IMR-90 (cell line): ENCODE results near the gene CEBPZ. TPM values are rescaled to one million over a fixed set of nuclear protein-coding genes. Genes with fewer than 3 reads are reported as not detected.

Experiments used
- ATAC-seq: fragments of 200-7000 bp; cut with Tn5 transposase; 2 replicates; pipeline ENCODE4 v1.9.1; 2020; ENCODE audit warnings: low read depth, mild to moderate bottlenecking, moderate library complexity
- BruUV-seq: library from RNA; stranded (reverse); fragments of 400-500 nt; replicated peaks from 2 replicates; lab custom pipeline; 2021; lab: Mats Ljungman, UMichigan
- CTCF ChIA-PET: fragments of 300-600 bp; formaldehyde crosslinking; extraction: SDS; loops from one replicate; lab custom pipeline; 2021; ENCODE audit warnings: antibody characterized with exemption; lab: Yijun Ruan, JAX
- POLR2A ChIA-PET: fragments of 300-600 bp; sonication (Branson Sonifier 250); formaldehyde crosslinking; loops from one replicate; lab custom pipeline; 2022; ENCODE audit warnings: antibody characterized with exemption; ENCODE audit not compliant: unreplicated experiment; lab: Charles Lee
- DNase-seq: peaks from one replicate; pipeline ENCODE4 v3.0.0; 2013
- H2AFZ ChIP-seq: replicated peaks from 2 replicates; pipeline ENCODE3; 2013; ENCODE audit warnings: low read length, mild to moderate bottlenecking; ENCODE audit not compliant: poor library complexity
- H2AK5ac ChIP-seq: 2 replicates; pipeline ENCODE4 v1.6.1; 2013; ENCODE audit warnings: low read depth, low read length, inconsistent platforms
- H2AK9ac ChIP-seq: replicated peaks from 2 replicates; pipeline ENCODE3; 2013; ENCODE audit warnings: mild to moderate bottlenecking, low read depth, low read length, moderate library complexity; ENCODE audit not compliant: poor library complexity
- H2BK120ac ChIP-seq: 2 replicates; pipeline ENCODE4 v1.6.1; 2013; ENCODE audit warnings: low read depth, low read length, inconsistent platforms
- H2BK15ac ChIP-seq: 3 replicates; pipeline ENCODE4 v1.6.1; 2013; ENCODE audit warnings: low read depth, low read length, inconsistent platforms
- H2BK20ac ChIP-seq: 2 replicates; pipeline ENCODE4 v1.6.1; 2013; ENCODE audit warnings: low read depth, mild to moderate bottlenecking, inconsistent platforms, low read length, moderate library complexity
- H2BK5ac ChIP-seq: 2 replicates; pipeline ENCODE4 v1.6.1; 2013; ENCODE audit warnings: mild to moderate bottlenecking, low read depth, low read length, inconsistent platforms; ENCODE audit not compliant: poor library complexity, severe bottlenecking
- H3K14ac ChIP-seq: replicated peaks from 2 replicates; pipeline ENCODE4 v1.6.1; 2013; ENCODE audit warnings: low read depth, low read length, inconsistent platforms
- H3K18ac ChIP-seq: 2 replicates; pipeline ENCODE4 v1.6.1; 2013; ENCODE audit warnings: low read depth, low read length, control low read depth
- H3K23ac ChIP-seq: 2 replicates; pipeline ENCODE4 v1.6.1; 2013; ENCODE audit warnings: low read depth, low read length, inconsistent platforms
- H3K27ac ChIP-seq: 2 replicates; pipeline ENCODE4 v1.5.1; 2013; ENCODE audit warnings: mild to moderate bottlenecking, control low read depth, low read length; ENCODE audit not compliant: insufficient read depth
- H3K27me3 ChIP-seq: 2 replicates; pipeline ENCODE4 v1.6.1; 2013; ENCODE audit warnings: low read length; ENCODE audit not compliant: control insufficient read depth, insufficient read depth
- H3K36me3 ChIP-seq: 2 replicates; pipeline ENCODE4 v1.6.1; 2013; ENCODE audit warnings: low read length, mixed read lengths; ENCODE audit not compliant: control insufficient read depth, insufficient read depth
- H3K4ac ChIP-seq: 2 replicates; pipeline ENCODE4 v1.6.1; 2013; ENCODE audit warnings: low read depth, low read length, inconsistent platforms
- H3K4me1 ChIP-seq: 2 replicates; pipeline ENCODE4 v1.6.1; 2013; ENCODE audit warnings: low read length, mixed read lengths; ENCODE audit not compliant: control insufficient read depth, insufficient read depth
- H3K4me2 ChIP-seq: 2 replicates; pipeline ENCODE4 v1.6.1; 2013; ENCODE audit warnings: low read depth, mild to moderate bottlenecking, control low read depth, low read length, moderate library complexity
- H3K4me3 ChIP-seq: 2 replicates; pipeline ENCODE4 v1.5.1; 2013; ENCODE audit warnings: low read depth, mild to moderate bottlenecking, control low read depth, low read length, moderate library complexity; ENCODE audit not compliant: insufficient read depth
- H3K56ac ChIP-seq: 2 replicates; pipeline ENCODE4 v1.6.1; 2013; ENCODE audit warnings: low read length, inconsistent platforms; ENCODE audit not compliant: insufficient read depth; ENCODE audit errors: extremely low read depth
- H3K79me1 ChIP-seq, 2 experiments: 2 replicates each; pipeline ENCODE4 v1.6.1; 2013; ENCODE audit warnings: low read length in 2 of 2, inconsistent platforms in 1 of 2, low read depth in 1 of 2
- H3K9ac ChIP-seq: 2 replicates; pipeline ENCODE4 v1.6.1; 2013; ENCODE audit warnings: low read depth, low read length, control low read depth
- H3K9me1 ChIP-seq: 2 replicates; pipeline ENCODE4 v1.6.1; 2013; ENCODE audit warnings: low read length, inconsistent platforms; ENCODE audit not compliant: insufficient read depth
- H3K9me3 ChIP-seq: 2 replicates; pipeline ENCODE4 v1.6.1; 2013; ENCODE audit warnings: low read length; ENCODE audit not compliant: control insufficient read depth, insufficient read depth
- H4K20me1 ChIP-seq: 2 replicates; pipeline ENCODE4 v1.6.1; 2013; ENCODE audit warnings: low read length, inconsistent platforms; ENCODE audit not compliant: insufficient read depth
- H4K5ac ChIP-seq: 2 replicates; pipeline ENCODE4 v1.6.1; 2013; ENCODE audit warnings: mild to moderate bottlenecking, low read depth, low read length, control low read depth
- H4K8ac ChIP-seq, 2 experiments: 2 replicates each; pipeline ENCODE4 v1.6.1; 2013; ENCODE audit warnings: low read depth in 2 of 2, low read length in 2 of 2, control low read depth in 1 of 2, inconsistent platforms in 1 of 2
- H4K91ac ChIP-seq: 2 replicates; pipeline ENCODE4 v1.6.1; 2013; ENCODE audit warnings: low read depth, low read length, inconsistent platforms; ENCODE audit not compliant: insufficient read depth
- CEBPB ChIP-seq: IDR thresholded peaks from 2 replicates; pipeline ENCODE4 v1.6.1; 2012; ENCODE audit warnings: low read depth, low read length, improper control_type of control experiment
- FOS ChIP-seq: fragments of 150-350 bp; IDR thresholded peaks from 2 replicates; pipeline ENCODE4 v1.6.1; 2016; ENCODE audit warnings: low read depth, low read length
- MAFK ChIP-seq: IDR thresholded peaks from 2 replicates; pipeline ENCODE4 v1.6.1; 2012; ENCODE audit warnings: low read depth, low read length, improper control_type of control experiment
- MAZ ChIP-seq: IDR thresholded peaks from 2 replicates; pipeline ENCODE4 v1.6.1; 2012; ENCODE audit warnings: low read depth, mild to moderate bottlenecking, low read length, improper control_type of control experiment, moderate library complexity, borderline replicate concordance
- NFE2L2 ChIP-seq: fragments of 150-350 bp; IDR thresholded peaks from 2 replicates; pipeline ENCODE4 v1.6.1; 2016; ENCODE audit warnings: low read depth, mild to moderate bottlenecking, low read length
- POLR2A ChIP-seq: IDR thresholded peaks from 2 replicates; pipeline ENCODE4 v1.6.1; 2012; ENCODE audit warnings: mild to moderate bottlenecking, low read depth, low read length
- RAD21 ChIP-seq: IDR thresholded peaks from 2 replicates; pipeline ENCODE4 v1.6.1; 2012; ENCODE audit warnings: low read length, improper control_type of control experiment
- dilution Hi-C: fragments of 300-500 bp; cut with HindIII; formaldehyde crosslinking; loops from one replicate; pipeline ENCODE4 v1.14.3; 2018; ENCODE audit warnings: low sequenced_read_pairs; ENCODE audit not compliant: unreplicated experiment
- in situ Hi-C: fragments of 300-500 bp; cut with MboI; formaldehyde crosslinking; loops from 3 replicates; pipeline ENCODE4 v1.14.3; 2019; ENCODE audit warnings: low sequenced_read_pairs, inconsistent platforms, mixed read lengths
- intact Hi-C: fragments of 100-400 bp; cut with micrococcal nuclease; formaldehyde crosslinking; loops from 2 replicates; pipeline ENCODE4 v1.10.0; 2022
- polyA plus RNA-seq, 3 experiments: library from polyadenylated mRNA; depleted of rRNA; stranded (reverse); fragments of >200 nt; gene quantifications; 2 replicates each; pipeline ENCODE4 v1.2.3, GENCODE V29; 2012; ENCODE audit warnings: low replicate concordance in 1 of 3
- total RNA-seq: library from RNA; depleted of rRNA; stranded (reverse); fragments of >200 nt; gene quantifications from 2 replicates; pipeline ENCODE4 v1.2.3, GENCODE V29; 2012
- TF ChIP-seq, protein P1 (sequence below): fragments of 150-350 bp; IDR thresholded peaks from 2 replicates; pipeline ENCODE4 v1.6.1; 2016; ENCODE audit warnings: low read depth, mild to moderate bottlenecking, low read length, moderate library complexity, borderline replicate concordance
- TF ChIP-seq, protein P2 (sequence below): fragments of 150-350 bp; IDR thresholded peaks from 2 replicates; pipeline ENCODE4 v1.6.1; 2017; ENCODE audit warnings: mild to moderate bottlenecking, antibody characterized with exemption, low read length, low read depth

The CEBPZ gene
- total and polyA plus RNA-seq, 2 of the 4 experiments (the other 2 are of a cell fraction) = 9.4 to 33.3 TPM

DNA sequence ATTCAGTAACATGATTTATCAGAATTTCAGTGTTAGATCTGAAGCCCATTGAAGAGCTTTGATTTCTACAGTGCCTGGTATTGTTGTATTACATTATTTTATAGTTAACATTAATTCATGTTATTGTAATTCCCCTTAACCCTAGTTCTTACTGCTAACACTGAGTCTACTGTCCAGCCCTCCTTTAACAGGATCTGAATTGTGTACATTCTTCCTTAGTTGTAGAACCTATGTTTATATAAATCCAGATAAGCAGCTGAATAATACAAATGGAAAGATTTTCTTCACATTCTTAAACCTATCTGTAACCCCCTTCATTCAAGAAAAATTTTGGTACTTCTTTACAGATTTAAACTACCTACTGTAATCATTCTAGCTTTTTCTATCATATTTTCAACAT is 14.8 kb upstream of the CEBPZ start:
- Histone ChIP-seq H3K36me3 (peaks cover 28% of the 10 kb centered on the region), H3K27ac (peak overlapping the region; percentile 66; the same call in 1 of the 2 replicates), H3K79me1 (peaks cover 4 to 22% of the 10 kb centered on the region in 2 experiments; a peak in 3 of 4 replicates), H2AK5ac (0 out of 2 replicates have a peak overlapping the region, but pooled peaks have one; percentile 71), H3K4me2 (peak overlapping the region; percentile 19; the same call in 1 of the 2 replicates), H2AK9ac (no peak overlapping the region), H3K4me3 (no peak overlapping the region), H3K9me1 (peaks cover 12% of the 10 kb centered on the region), H3K14ac (peak overlapping the region; percentile 83), H3K9me3 (no peaks in the 10 kb centered on the region), H3K4me1 (peaks cover 6% of the 10 kb centered on the region; the same call in 1 of the 2 replicates), H4K20me1 (peaks cover 3% of the 10 kb centered on the region; the same call in 1 of the 2 replicates), H3K56ac (no peak overlapping the region), H3K23ac (peak overlapping the region; percentile 71; the same call in 1 of the 2 replicates), H4K5ac (no peak overlapping the region), H2AFZ (no peak overlapping the region), H3K27me3 (no peaks in the 10 kb centered on the region), H3K18ac (peak overlapping the region; percentile 34; the same call in 1 of the 2 replicates), H2BK20ac (peak overlapping the region; percentile 61; the same call in 1 of the 2 replicates), H2BK15ac (0 out of 3 replicates have a peak overlapping the region, but pooled peaks have one; percentile 26), H4K8ac (no peak overlapping the region; a peak in 1 of 4 replicates), H2BK5ac (peak overlapping the region; percentile 86), H2BK120ac (peak overlapping the region; percentile 51; the same call in 1 of the 2 replicates), H3K4ac (peak overlapping the region; percentile 46; the same call in 1 of the 2 replicates), H4K91ac (no peak overlapping the region), H3K9ac (no peak overlapping the region)
- dilution Hi-C loops (no loop called here), intact Hi-C loops (no loop called here), in situ Hi-C loops (no loop called here)
- ATAC-seq = peak; percentile 93
- TF ChIP-seq RAD21 = no peak
- TF ChIP-seq, protein P1, sequence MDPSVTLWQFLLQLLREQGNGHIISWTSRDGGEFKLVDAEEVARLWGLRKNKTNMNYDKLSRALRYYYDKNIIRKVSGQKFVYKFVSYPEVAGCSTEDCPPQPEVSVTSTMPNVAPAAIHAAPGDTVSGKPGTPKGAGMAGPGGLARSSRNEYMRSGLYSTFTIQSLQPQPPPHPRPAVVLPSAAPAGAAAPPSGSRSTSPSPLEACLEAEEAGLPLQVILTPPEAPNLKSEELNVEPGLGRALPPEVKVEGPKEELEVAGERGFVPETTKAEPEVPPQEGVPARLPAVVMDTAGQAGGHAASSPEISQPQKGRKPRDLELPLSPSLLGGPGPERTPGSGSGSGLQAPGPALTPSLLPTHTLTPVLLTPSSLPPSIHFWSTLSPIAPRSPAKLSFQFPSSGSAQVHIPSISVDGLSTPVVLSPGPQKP = no peak
- no peak for TF ChIP-seq NFE2L2
- no peak for TF ChIP-seq MAZ
- no peak for TF ChIP-seq FOS
- TF ChIP-seq, protein P2, sequence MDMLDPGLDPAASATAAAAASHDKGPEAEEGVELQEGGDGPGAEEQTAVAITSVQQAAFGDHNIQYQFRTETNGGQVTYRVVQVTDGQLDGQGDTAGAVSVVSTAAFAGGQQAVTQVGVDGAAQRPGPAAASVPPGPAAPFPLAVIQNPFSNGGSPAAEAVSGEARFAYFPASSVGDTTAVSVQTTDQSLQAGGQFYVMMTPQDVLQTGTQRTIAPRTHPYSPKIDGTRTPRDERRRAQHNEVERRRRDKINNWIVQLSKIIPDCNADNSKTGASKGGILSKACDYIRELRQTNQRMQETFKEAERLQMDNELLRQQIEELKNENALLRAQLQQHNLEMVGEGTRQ = no peak
- TF ChIP-seq CEBPB = no peak
- no peak for TF ChIP-seq MAFK
- no peak for TF ChIP-seq POLR2A
- peak; percentile 78 for DNase-seq
- BruUV-seq = no TSS peak
- ChIA-PET CTCF (interaction anchor here (0.6 kb wide), 1 partner anchor 424 kb away, joined by 3 read pairs; no protein-coding TSS in a partner anchor), POLR2A (no interaction called here)
